Kidney epithelial cell (primary cell): ENCODE results near the gene LAD1. TPM values are rescaled to one million over a fixed set of nuclear protein-coding genes. Genes with fewer than 3 reads are reported as not detected.

ENCODE experiments used
- DNase-seq: peaks from one replicate; pipeline ENCODE4 v3.0.0-alpha.2; 2010; ENCODE audit warnings: low read depth
- H3K27me3 ChIP-seq: 2 replicates; pipeline ENCODE4 v1.6.0; 2011; ENCODE audit warnings: low read length; ENCODE audit not compliant: control insufficient read depth, insufficient read depth
- H3K36me3 ChIP-seq: 2 replicates; pipeline ENCODE4 v1.5.1; 2011; ENCODE audit warnings: low read length; ENCODE audit not compliant: control insufficient read depth, insufficient read depth
- H3K4me3 ChIP-seq: 2 replicates; pipeline ENCODE4 v1.5.1; 2011; ENCODE audit warnings: low read depth, mild to moderate bottlenecking, control low read depth, low read length
- total RNA-seq: library from RNA; depleted of rRNA; stranded (reverse); fragments of >200 nt; gene quantifications from 2 replicates; pipeline ENCODE4 v1.2.3, GENCODE V29; 2015
- TF ChIP-seq, protein P1 (sequence below): IDR thresholded peaks from 2 replicates; pipeline ENCODE4 v1.5.1; 2011; ENCODE audit warnings: mild to moderate bottlenecking, moderate library complexity, low read length, control low read depth, inconsistent platforms; ENCODE audit not compliant: insufficient read depth, poor library complexity, severe bottlenecking

The LAD1 gene
- total RNA-seq, 1 donor from 2014 or later, result 36.1 TPM

DNA sequence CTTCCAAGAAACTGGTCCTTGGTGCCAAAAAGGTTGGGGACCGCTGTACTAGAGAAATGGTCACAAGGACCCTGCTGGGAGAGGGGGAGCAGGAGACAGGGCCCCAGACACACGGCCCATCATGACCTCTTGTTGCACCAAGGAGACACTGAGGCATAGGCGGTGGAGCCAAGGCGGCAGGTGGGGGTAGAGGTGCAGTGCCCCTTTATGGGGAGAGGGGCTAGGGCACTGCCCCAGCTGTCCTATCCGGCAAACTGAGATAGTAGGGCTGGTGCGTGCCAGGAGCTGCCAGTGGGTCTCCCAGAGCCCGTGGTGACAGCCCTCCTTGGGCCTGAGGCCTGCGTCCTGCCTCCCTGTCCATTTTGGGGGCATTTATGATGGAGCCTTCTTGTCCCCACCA is 41.9 kb downstream of the LAD1 start:
- no peak overlapping the region for H3K4me3 ChIP-seq
- TF ChIP-seq, protein P1, sequence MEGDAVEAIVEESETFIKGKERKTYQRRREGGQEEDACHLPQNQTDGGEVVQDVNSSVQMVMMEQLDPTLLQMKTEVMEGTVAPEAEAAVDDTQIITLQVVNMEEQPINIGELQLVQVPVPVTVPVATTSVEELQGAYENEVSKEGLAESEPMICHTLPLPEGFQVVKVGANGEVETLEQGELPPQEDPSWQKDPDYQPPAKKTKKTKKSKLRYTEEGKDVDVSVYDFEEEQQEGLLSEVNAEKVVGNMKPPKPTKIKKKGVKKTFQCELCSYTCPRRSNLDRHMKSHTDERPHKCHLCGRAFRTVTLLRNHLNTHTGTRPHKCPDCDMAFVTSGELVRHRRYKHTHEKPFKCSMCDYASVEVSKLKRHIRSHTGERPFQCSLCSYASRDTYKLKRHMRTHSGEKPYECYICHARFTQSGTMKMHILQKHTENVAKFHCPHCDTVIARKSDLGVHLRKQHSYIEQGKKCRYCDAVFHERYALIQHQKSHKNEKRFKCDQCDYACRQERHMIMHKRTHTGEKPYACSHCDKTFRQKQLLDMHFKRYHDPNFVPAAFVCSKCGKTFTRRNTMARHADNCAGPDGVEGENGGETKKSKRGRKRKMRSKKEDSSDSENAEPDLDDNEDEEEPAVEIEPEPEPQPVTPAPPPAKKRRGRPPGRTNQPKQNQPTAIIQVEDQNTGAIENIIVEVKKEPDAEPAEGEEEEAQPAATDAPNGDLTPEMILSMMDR, result no peak
- H3K36me3 ChIP-seq, result no peaks in the 10 kb centered on the region
- H3K27me3 ChIP-seq, result peaks cover 10% of the 10 kb centered on the region
- DNase-seq, result no peak

- Histone ChIP-seq H3K27me3 (peaks cover 10% of the 10 kb centered on the region), H3K36me3 (no peaks in the 10 kb centered on the region), H3K4me3 (no peak overlapping the region)
- TF ChIP-seq, protein P1, result no peak
- DNase-seq, result no peak
Measured at GRCh38 chr1:201356701-201357100, 42.4 kb downstream of the LAD1 start.

- H3K36me3 ChIP-seq, result no peaks in the 10 kb centered on the region
- H3K4me3 ChIP-seq, result no peak overlapping the region
- no peak for DNase-seq
- TF ChIP-seq, protein P1, result no peak
- peaks cover 10% of the 10 kb centered on the region for H3K27me3 ChIP-seq
Measured at GRCh38 chr1:201356236-201356635, 42.9 kb downstream of the LAD1 start.

- peaks cover 10% of the 10 kb centered on the region for H3K27me3 ChIP-seq
- no peak for DNase-seq
Measured at GRCh38 chr1:201355471-201355870, 43.7 kb downstream of the LAD1 start.

DNA sequence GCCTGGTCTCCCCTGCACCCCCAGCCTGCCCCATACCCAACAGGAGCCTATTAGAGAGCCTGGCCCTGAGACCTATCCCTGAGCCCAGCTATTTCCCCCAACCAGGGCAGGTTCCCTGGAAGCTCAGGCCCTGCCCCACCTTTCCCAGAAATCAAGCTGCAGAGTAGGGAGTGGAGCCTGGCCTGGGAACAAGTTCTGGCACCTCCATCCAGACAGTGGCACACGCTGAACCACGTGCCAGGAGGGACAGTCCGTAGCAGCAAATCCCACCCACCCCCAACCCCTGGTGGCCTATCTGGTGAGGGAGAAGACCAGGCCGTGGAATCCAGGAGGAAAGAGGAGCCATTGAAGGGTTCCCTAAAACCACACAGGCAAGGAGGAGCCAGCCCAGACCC is 44.2 kb downstream of the LAD1 start:
- TF ChIP-seq, protein P1, result no peak
- Histone ChIP-seq H3K4me3 (no peak overlapping the region), H3K27me3 (peaks cover 10% of the 10 kb centered on the region), H3K36me3 (no peaks in the 10 kb centered on the region)
- no peak for DNase-seq

More at GRCh38 chr1:201355471-201355870, 43.7 kb downstream of the LAD1 start:
- TF ChIP-seq, protein P1, result no peak
- Histone ChIP-seq H3K4me3 (no peak overlapping the region), H3K36me3 (no peaks in the 10 kb centered on the region)

DNA sequence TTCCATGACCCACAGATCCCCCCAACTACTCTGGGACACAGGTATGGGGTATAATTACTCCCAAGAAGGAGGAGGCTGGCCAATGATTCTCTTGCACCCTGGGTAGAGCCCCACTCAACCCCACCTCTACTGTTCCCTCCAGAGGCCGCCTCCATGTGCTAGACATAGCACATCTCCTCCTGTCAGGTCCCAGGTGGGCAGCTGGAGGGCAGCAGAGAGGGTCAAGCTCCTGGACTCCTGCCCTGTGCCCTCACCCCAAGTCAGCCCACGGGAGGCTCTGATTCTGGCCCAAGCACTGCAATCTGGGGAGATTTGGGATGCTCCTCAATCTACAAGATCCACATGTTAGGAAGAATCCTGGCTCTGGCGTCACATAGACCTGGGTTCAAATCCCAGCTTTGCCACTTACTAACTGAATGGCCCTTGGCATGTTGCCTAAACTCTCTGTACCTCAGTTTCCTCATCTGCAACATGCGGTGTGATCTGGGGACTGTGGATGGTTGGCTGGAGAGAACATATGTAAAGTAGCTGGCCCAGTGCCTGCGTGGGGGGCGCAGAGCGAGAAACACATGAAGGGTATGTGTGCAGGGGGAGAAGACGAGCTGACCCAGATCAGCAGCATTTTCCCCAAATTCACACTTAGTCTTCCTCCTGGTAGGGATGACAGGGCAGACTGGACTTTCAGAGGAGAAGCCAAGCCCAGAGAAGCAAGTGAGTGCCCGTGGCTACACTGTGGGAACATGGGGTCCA is 44.8 kb downstream of the LAD1 start:
- TF ChIP-seq, protein P1, result no peak
- no peak overlapping the region for H3K4me3 ChIP-seq
- DNase-seq, result no peak
- H3K36me3 ChIP-seq, result no peaks in the 10 kb centered on the region
- peaks cover 10% of the 10 kb centered on the region for H3K27me3 ChIP-seq
